ENCODE results near the gene STYXL2. TPM values are rescaled to one million over a fixed set of nuclear protein-coding genes. Genes with fewer than 3 reads are reported as not detected.

The STYXL2 gene
- total RNA-seq, 1 donor from 2014 or later = 2.9 TPM

GRCh38 chr1:167077868-167078210, 16.0 kb upstream of the STYXL2 start:
- DNase-seq (ENCODE audit: low spot score) = no peak

DNA sequence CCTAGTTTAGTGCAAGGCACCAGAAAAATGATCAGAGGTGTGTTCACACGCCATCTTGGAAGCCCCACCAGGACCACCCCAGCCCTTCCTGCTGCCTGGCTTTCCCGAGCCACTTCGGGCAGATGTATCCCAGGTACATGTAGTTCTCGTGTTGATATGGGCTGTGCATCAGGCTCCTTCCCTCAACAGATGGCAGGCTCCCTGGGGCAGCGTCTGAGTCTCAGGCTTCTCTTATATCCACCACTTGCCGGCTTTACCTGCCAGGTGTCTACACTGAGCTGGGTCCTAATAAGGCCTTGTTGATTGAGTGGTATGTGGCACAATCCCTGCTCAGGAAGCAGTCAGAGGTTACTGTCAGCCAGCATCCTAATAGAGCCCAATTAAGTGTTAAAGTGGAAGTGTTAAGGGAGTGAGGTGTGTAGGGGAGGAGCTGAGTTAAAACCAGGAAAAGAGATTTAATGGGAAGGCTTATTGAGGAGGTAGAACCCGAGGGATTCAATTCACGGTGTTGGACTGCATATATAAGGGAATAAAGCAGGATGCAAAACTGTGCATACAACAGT, 12.2 kb upstream of the STYXL2 start:
- DNase-seq (ENCODE audit: low spot score) = no peak

- DNase-seq (ENCODE audit: low spot score) = no peak
These were observed 11.3 kb upstream of the STYXL2 start for GRCh38 chr1:167082511-167083027.

- DNase-seq (ENCODE audit: low spot score) = no peak
These were observed 10.7 kb upstream of the STYXL2 start for GRCh38 chr1:167083066-167083665.

DNA sequence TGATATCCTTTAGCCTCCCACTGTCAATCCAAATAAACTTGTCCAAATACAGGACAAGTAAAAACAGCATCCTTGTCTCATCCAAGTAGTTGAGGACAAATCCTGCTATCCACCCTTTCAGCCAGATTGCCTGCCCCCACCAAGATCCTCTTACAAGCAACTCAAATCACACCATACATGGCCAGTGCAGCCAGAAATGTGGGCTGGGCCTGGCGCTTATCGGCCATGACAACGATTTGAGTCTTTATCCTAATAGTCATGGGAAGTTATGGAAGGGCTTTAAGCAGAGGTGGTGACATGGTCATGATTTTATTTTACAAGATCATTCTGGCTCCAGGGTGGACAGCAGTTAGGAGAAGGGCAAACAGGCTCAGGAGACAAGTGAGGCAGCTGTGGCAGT, 10.0 kb upstream of the STYXL2 start:
- no peak for DNase-seq (ENCODE audit: low spot score)

DNA sequence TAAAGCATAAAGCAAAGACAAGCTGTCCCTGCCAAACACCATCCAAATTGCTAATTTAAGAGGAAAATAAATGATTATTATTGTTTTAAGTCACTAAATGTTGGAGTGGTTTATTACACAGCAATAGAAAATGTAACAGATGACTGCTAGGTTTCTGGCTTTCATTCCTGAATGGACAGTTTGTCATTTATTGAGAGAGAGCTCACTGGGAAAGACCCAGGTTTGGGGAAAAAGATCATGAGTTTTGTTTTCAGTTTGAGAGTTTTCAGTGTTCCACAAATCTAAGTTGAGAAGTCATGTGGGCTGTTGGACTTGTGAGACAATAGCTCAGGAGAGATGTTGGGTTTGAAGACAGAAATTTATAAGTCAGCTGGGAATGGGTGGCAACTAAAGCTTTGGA, 9.1 kb upstream of the STYXL2 start:
- no peak for DNase-seq (ENCODE audit: low spot score)

GRCh38 chr1:167086033-167086432, 7.8 kb upstream of the STYXL2 start:
- DNase-seq (ENCODE audit: low spot score) = no peak

DNA sequence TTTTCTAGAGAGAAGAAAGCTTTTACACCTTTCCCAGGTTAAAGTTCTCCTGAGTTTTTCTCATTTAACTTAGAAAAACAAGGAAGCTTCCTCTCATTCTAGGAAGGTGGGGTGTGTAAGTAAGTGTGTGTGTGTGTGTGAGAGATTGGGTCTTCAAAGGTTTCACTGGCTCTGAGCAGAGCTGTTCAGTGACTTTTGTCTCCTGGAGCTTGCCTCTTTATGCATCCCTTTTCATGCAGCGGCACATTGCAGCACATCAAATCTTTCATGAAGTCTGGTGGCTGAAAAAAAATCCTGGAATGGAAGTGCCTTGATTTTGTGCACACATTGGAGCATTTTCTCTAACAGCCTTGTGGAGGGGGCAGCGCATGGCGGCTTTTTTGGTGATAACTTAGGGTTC, 7.1 kb upstream of the STYXL2 start:
- DNase-seq (ENCODE audit: low spot score) = no peak

DNA sequence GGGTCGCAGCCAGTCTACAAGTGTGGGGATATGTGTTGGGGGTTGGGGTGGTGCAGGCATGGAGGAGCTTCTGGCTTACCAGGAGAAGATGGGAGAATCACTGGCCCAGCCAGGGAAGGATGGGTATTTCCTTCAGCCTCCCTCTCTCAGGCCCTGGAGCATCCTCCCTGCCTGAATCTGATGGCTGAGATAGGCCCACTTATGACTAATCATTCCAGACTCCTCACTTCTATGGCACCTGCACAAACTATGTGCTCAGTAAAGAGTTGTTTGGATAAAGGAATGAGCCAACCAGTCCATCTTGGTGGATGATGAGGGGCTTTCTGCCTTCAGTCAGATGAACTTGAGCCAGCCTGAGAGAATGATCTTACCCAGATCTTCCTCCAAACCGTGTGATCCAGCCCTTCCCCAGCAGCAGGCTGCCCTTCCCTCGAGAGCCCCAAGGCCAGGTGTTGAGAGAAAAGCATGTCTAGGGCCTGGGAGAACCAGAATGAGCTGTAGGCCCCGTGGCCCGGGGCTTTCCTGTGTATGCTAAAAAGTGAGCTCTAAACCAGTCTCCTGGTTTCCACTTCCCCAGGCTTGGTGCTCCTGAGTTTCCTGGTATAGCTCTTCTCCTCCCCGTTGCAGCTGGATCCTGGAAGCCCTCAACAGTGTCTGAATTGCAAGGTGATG, 5.0 kb upstream of the STYXL2 start:
- no peak for DNase-seq (ENCODE audit: low spot score)

GRCh38 chr1:167089939-167090313, 3.9 kb upstream of the STYXL2 start:
- DNase-seq (ENCODE audit: low spot score) = no peak

- DNase-seq (ENCODE audit: low spot score) = peak; percentile 20
These were observed 3.4 kb upstream of the STYXL2 start, which contains the start of gene GPA33 for GRCh38 chr1:167090314-167090942. Gene GPA33 (minus strand): TSS chr1:167090377. CDS start chr1:167090287, 90 bp downstream.

GRCh38 chr1:167092653-167093052, 1.2 kb upstream of the STYXL2 start:
- no peak for DNase-seq (ENCODE audit: low spot score)

DNA sequence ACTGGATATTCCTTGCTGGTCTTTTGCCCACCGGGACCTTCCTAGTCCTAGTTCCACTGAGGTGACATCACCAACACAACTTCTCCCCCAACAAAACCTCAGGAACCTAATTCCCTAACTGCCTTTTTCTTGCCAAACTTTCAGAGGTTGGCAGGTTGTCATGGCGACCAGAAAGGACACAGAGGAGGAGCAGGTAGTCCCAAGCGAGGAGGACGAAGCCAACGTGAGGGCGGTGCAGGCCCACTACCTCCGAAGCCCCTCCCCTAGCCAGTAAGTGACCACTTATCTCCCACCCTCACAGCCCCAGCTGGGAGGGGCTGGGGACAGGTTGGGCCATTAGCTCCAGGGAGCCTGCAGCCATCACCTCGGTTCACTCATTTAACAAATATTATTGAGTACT, 815 bp downstream of the STYXL2 start:
- no peak for DNase-seq (ENCODE audit: low spot score)

DNA sequence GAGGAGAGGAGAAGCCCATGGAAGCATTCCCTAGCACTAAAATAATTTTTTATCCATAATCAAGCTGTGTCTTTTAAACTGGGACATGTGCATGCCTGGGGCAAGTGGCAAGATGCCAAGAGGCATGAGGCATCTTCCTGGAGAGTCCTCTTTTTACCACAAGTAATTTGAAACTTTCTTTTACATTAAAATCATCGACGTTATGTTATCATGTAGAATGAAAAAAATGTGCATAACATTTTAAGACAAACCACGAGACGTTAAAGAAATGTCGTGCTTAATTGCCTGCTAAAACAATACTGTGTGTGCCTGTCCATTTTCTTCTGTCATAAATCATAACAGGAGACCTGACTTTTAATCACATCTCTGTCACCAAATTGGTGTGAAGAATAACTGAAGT, 1.5 kb downstream of the STYXL2 start:
- peak; percentile 33 for DNase-seq (ENCODE audit: low spot score)

- DNase-seq (ENCODE audit: low spot score) = no peak
These were observed 6.0 kb downstream of the STYXL2 start for GRCh38 chr1:167099851-167100250.

- no peak for DNase-seq (ENCODE audit: low spot score)
These were observed 6.9 kb downstream of the STYXL2 start for GRCh38 chr1:167100730-167101129.

- DNase-seq (ENCODE audit: low spot score) = no peak
These were observed 7.9 kb downstream of the STYXL2 start for GRCh38 chr1:167101754-167102153.

DNA sequence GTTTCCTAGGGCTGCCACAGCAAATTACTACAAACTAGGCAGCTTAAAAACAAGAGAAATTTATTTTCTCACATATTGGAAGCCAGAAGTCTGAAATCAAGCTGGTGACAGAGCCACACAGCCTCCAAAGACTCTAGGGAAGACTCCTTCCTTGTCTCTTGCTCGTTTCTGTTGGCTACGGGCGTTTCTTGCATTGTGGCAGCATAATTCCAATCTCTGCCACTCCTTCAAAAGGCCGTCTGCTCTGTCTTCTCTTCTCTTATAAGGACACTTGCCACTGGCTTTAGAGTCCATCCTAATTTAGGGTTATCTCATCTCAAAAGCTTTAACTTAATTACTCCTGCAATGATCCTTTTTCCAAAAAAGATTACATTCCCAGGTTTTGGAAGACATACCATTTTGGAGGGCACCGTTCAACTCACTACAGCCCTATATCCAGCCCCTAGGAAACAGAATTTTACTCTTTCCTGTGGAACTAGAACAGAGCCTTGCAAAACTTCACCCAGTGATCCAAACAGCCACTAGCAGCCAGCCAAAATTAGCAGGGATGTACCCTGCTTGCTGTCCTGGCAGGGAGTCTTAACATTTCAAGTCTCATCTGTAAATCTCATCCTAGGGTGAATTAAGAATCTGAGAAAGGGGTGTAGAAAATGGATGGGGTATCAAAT, 9.2 kb downstream of the STYXL2 start:
- DNase-seq (ENCODE audit: low spot score) = no peak

DNA sequence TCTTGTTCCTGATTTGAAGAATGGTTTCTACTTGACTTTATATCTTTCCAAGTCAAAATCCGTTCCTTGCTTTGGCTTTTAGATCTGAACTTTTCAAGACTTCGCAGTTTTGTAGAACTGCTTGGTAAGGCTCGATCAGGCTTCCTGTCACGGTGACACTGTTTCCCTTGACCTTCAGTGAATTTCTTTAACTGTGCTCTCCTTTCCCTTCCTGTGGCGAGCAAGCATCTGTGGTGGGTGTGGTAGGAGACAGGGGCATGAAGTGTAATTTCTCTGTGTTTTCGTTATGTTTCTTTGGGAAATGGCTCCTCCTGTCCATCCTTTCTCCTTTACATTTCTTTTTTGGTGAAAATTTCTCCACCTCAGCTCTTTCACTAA, 10.4 kb downstream of the STYXL2 start:
- no peak for DNase-seq (ENCODE audit: low spot score)

GRCh38 chr1:167105271-167106118, 11.6 kb downstream of the STYXL2 start:
- peak; percentile 23 for DNase-seq (ENCODE audit: low spot score)

- DNase-seq (ENCODE audit: low spot score) = no peak
These were observed 12.2 kb downstream of the STYXL2 start for GRCh38 chr1:167106119-167106461.

Measured in umbilical cord (tissue), 2 donors.